Heart left ventricle (tissue), 13 donors: ENCODE results near the gene KCP.

Source experiments
- POLR2A ChIP-seq, 2 donors: fragments of 450-650 bp; IDR thresholded peaks; one replicate each; pipeline ENCODE4 v1.6.1; 2017; ENCODE audit warnings: antibody characterized with exemption in 2 of 2, mild to moderate bottlenecking in 2 of 2, moderate library complexity in 2 of 2
- TF ChIP-seq, protein P1 (sequence below), 12 donors: fragments of 200-600 bp; sonication (generic) in 4 of 12; IDR thresholded peaks; one replicate each; pipeline versions ENCODE4 v1.5.0 to v1.8.0; 2018 to 2022; ENCODE audit warnings: antibody characterized with exemption in 12 of 12, mild to moderate bottlenecking in 5 of 12
- donor health status: ischemic (EF 13 %, LVEDD 7.1; RV severe dilation, severe dysfunction).
- donor health status: DM: no; HTN: yes; CAD: no.
- donor health status: DM: no; HTN: no; CAD: no.
- donor health status: ischemic (EF 25% LVEDD 6.9; RV normal size, moderate dysfunction).
- donor health status: ischemic (EF 25% LVEDD 5.7; RV mildly dilated, moderate dysfunction).
- donor health status: ischemic (EF 35%, LVEDD 5.7; RV mildly dilated, moderate dysfunction).
- donor health status: nonischemic (EF 11% LVEDD 7.7; RV severe dilation, severe dysfunction).
- donor health status: DM: yes; HTN: yes; CAD: no.
- donor health status: PGD.
- donor health status: ischemic (EF 29% LVEDD 5.4; RV normal size, mild dysfunction).
- donor health status: nonischemic (EF 23%, LVEDD 6.1; RV moderate dilation, normal function).

DNA sequence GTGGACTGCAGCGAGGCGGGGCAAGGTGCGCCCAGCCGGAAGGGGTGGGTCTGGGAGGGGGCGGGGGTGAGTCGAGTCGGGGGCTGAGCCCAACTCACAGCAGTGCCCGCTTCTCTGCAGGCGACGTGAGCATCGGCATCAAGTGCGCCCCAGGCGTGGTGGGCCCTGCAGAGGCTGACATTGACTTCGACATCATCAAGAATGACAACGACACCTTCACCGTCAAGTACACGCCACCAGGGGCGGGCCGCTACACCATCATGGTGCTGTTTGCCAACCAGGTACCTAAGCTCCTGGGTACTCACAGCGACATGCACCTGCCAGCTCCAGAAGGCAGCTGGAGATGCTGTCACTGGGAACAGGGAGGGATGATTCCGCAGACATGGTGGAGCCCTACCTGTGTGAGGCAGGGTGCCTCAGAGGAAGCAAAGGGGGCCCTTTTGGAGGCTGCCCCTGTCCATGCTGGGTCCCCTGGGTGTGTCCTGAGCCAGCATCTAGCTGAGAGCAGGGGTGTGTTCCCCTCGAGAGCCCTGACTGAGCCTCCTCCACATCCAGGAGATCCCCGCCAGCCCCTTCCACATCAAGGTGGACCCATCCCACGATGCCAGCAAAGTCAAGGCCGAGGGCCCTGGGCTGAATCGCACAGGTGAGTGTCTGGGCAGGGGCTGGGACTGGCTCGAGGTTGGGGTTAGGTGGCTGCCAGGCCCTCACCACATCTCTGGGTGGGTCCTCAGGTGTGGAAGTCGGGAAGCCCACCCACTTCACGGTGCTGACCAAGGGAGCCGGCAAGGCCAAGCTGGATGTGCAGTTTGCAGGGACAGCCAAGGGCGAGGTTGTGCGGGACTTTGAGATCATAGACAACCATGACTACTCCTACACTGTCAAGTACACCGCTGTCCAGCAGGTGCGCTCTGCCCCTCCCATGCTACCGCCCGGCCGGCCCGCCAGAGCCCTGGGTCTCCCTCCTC, 67.6 kb downstream of the KCP start:
- TF ChIP-seq, protein P1, sequence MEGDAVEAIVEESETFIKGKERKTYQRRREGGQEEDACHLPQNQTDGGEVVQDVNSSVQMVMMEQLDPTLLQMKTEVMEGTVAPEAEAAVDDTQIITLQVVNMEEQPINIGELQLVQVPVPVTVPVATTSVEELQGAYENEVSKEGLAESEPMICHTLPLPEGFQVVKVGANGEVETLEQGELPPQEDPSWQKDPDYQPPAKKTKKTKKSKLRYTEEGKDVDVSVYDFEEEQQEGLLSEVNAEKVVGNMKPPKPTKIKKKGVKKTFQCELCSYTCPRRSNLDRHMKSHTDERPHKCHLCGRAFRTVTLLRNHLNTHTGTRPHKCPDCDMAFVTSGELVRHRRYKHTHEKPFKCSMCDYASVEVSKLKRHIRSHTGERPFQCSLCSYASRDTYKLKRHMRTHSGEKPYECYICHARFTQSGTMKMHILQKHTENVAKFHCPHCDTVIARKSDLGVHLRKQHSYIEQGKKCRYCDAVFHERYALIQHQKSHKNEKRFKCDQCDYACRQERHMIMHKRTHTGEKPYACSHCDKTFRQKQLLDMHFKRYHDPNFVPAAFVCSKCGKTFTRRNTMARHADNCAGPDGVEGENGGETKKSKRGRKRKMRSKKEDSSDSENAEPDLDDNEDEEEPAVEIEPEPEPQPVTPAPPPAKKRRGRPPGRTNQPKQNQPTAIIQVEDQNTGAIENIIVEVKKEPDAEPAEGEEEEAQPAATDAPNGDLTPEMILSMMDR (IDR thresholded peaks at IDR 0.05), result no peak
- TF ChIP-seq POLR2A (IDR thresholded peaks at IDR 0.05), result no peak
